Liver (tissue), 9 donors: ENCODE measurements around the gene IBA57. TPM values are rescaled to one million over a fixed set of nuclear protein-coding genes. Genes with fewer than 3 reads are reported as not detected.
A peak's percentile ranks its signal among the peaks of the same experiment; 100 is the strongest.

Source experiments
- DNase-seq: peaks from one replicate; pipeline ENCODE4 v3.0.0-alpha.2; 2017; ENCODE audit warnings: low spot score
- H3K27ac ChIP-seq, 2 donors: one replicate each; pipeline ENCODE4 v1.7.0; 2013; ENCODE audit warnings: inconsistent platforms in 2 of 2, low read length in 2 of 2, control low read depth in 1 of 2, low read depth in 1 of 2, mild to moderate bottlenecking in 1 of 2
- H3K27me3 ChIP-seq, 4 donors: one replicate each; pipeline versions ENCODE4 v1.6.1 to v1.7.0; 2013; ENCODE audit warnings: low read length in 3 of 4, inconsistent platforms in 1 of 4, mild to moderate bottlenecking in 1 of 4, moderate library complexity in 1 of 4; ENCODE audit not compliant: control insufficient read depth in 4 of 4, insufficient read depth in 4 of 4
- H3K36me3 ChIP-seq, 4 donors: one replicate each; pipeline versions ENCODE4 v1.6.1 to v1.7.0; 2013; ENCODE audit warnings: low read length in 3 of 4, mild to moderate bottlenecking in 3 of 4, low read depth in 1 of 4, moderate library complexity in 1 of 4; ENCODE audit not compliant: control insufficient read depth in 4 of 4, insufficient read depth in 3 of 4
- H3K4me1 ChIP-seq, 4 donors: one replicate each; pipeline versions ENCODE4 v1.6.1 to v1.7.0; 2013; ENCODE audit warnings: low read length in 3 of 4, mild to moderate bottlenecking in 3 of 4, moderate library complexity in 1 of 4; ENCODE audit not compliant: control insufficient read depth in 4 of 4, insufficient read depth in 4 of 4
- H3K4me3 ChIP-seq, 3 donors: one replicate each; pipeline versions ENCODE4 v1.6.1 to v1.7.0; 2013; ENCODE audit warnings: low read length in 3 of 3, control low read depth in 1 of 3, low read depth in 1 of 3, mild to moderate bottlenecking in 1 of 3
- H3K9ac ChIP-seq, 2 donors: one replicate each; pipeline ENCODE4 v1.7.0; 2013; ENCODE audit warnings: low read length in 2 of 2, mild to moderate bottlenecking in 2 of 2, moderate library complexity in 2 of 2, control low read depth in 1 of 2, low read depth in 1 of 2
- H3K9me3 ChIP-seq, 4 donors: one replicate each; pipeline versions ENCODE4 v1.6.1 to v1.7.0; 2013; ENCODE audit warnings: low read length in 3 of 4; ENCODE audit not compliant: control insufficient read depth in 4 of 4
- EGR1 ChIP-seq, 2 donors: IDR thresholded peaks; 2 replicates each; pipeline ENCODE4 v1.6.1; 2016 to 2018; ENCODE audit warnings: antibody characterized with exemption in 2 of 2, low read depth in 2 of 2
- FOXA1 ChIP-seq: IDR thresholded peaks from 2 replicates; pipeline ENCODE4 v1.6.1; 2016; ENCODE audit warnings: antibody characterized with exemption
- FOXA2 ChIP-seq: IDR thresholded peaks from 2 replicates; pipeline ENCODE4 v1.6.1; 2016; ENCODE audit warnings: antibody characterized with exemption
- GABPA ChIP-seq, 2 donors: IDR thresholded peaks in 1 of 2; conservative IDR thresholded peaks in 1 of 2; 2 replicates each; pipeline ENCODE4 v1.6.1; 2016; ENCODE audit warnings: antibody characterized with exemption in 2 of 2, mild to moderate bottlenecking in 1 of 2, moderate library complexity in 1 of 2
- HNF4A ChIP-seq, 2 donors: conservative IDR thresholded peaks; 2 replicates each; pipeline ENCODE4 v1.6.1; 2016; ENCODE audit warnings: antibody characterized with exemption in 2 of 2, mild to moderate bottlenecking in 2 of 2
- HNF4G ChIP-seq: IDR thresholded peaks from 2 replicates; pipeline ENCODE4 v1.6.1; 2016; ENCODE audit warnings: antibody characterized with exemption
- JUND ChIP-seq, 2 donors: IDR thresholded peaks; 2 replicates each; pipeline ENCODE4 v1.6.1; 2016; ENCODE audit warnings: antibody characterized with exemption in 2 of 2
- NR2F2 ChIP-seq: IDR thresholded peaks from 2 replicates; pipeline ENCODE4 v1.6.1; 2016; ENCODE audit warnings: antibody characterized with exemption
- RAD21 ChIP-seq, 2 donors: IDR thresholded peaks; 2 replicates each; pipeline ENCODE4 v1.6.1; 2016; ENCODE audit warnings: antibody characterized with exemption in 2 of 2, mild to moderate bottlenecking in 2 of 2
- RXRA ChIP-seq, 2 donors: IDR thresholded peaks; 2 replicates each; pipeline ENCODE4 v1.6.1; 2017 to 2018; ENCODE audit warnings: antibody characterized with exemption in 2 of 2, mild to moderate bottlenecking in 1 of 2
- SP1 ChIP-seq: IDR thresholded peaks from 2 replicates; pipeline ENCODE4 v1.6.1; 2018; ENCODE audit warnings: antibody characterized with exemption, mild to moderate bottlenecking
- TAF1 ChIP-seq: conservative IDR thresholded peaks from 2 replicates; pipeline ENCODE4 v1.6.1; 2016; ENCODE audit warnings: antibody characterized with exemption, mild to moderate bottlenecking
- YY1 ChIP-seq: IDR thresholded peaks from 2 replicates; pipeline ENCODE4 v1.6.1; 2016; ENCODE audit warnings: antibody characterized with exemption, mild to moderate bottlenecking
- WGBS: extraction: QIAGEN DNeasy Blood & Tissue Kit; methylation state at CpG from one replicate; pipeline ENCODE4 v1.1.7; 2013; 5-methylcytosine and 5-hydroxymethylcytosine counted together
- polyA plus RNA-seq, 2 donors: library from polyadenylated mRNA; stranded (reverse) in 1 of 2; unstranded in 1 of 2; fragments of 200-250 nt in 1 of 2; fragments of >200 nt in 1 of 2; fragmentation: Nextera tagmentation in 1 of 2; extraction: Ambion mirVana in 1 of 2; gene quantifications; one replicate each; pipeline versions ENCODE4 v1.2.1 to v1.2.3, GENCODE V29; 2013 to 2015
- total RNA-seq, 2 donors: library from RNA; depleted of rRNA; stranded (reverse); fragments of >200 nt; gene quantifications; one replicate each; pipeline ENCODE4 v1.2.3, GENCODE V29; 2014
- TF ChIP-seq, protein P1 (sequence below): IDR thresholded peaks from 2 replicates; pipeline ENCODE4 v1.6.1; 2016; ENCODE audit warnings: antibody characterized with exemption, mild to moderate bottlenecking
- TF ChIP-seq, protein P2 (sequence below): IDR thresholded peaks from 2 replicates; pipeline ENCODE4 v1.6.1; 2016; ENCODE audit warnings: antibody characterized with exemption
- TF ChIP-seq, protein P3 (sequence below): fragments of 150-350 bp; IDR thresholded peaks from 2 replicates; pipeline ENCODE4 v1.5.1; 2017; ENCODE audit warnings: improper control_type of control experiment, low read depth, low read length; ENCODE audit not compliant: missing input control
- TF ChIP-seq, protein P4 (sequence below): IDR thresholded peaks from 2 replicates; pipeline ENCODE4 v1.6.1; 2016; ENCODE audit warnings: antibody characterized with exemption
- TF ChIP-seq, protein P5 (sequence below): IDR thresholded peaks from 2 replicates; pipeline ENCODE4 v1.6.1; 2016; ENCODE audit warnings: antibody characterized with exemption
- donor health status: healthy.
- donor health status: healthy.
- donor health status: healthy.
- donor health status: healthy.
- donor health status: healthy.

IBA57 gene
- total and polyA plus RNA-seq, 4 donors: 1.6 to 12.0 (median 8.4) TPM

DNA sequence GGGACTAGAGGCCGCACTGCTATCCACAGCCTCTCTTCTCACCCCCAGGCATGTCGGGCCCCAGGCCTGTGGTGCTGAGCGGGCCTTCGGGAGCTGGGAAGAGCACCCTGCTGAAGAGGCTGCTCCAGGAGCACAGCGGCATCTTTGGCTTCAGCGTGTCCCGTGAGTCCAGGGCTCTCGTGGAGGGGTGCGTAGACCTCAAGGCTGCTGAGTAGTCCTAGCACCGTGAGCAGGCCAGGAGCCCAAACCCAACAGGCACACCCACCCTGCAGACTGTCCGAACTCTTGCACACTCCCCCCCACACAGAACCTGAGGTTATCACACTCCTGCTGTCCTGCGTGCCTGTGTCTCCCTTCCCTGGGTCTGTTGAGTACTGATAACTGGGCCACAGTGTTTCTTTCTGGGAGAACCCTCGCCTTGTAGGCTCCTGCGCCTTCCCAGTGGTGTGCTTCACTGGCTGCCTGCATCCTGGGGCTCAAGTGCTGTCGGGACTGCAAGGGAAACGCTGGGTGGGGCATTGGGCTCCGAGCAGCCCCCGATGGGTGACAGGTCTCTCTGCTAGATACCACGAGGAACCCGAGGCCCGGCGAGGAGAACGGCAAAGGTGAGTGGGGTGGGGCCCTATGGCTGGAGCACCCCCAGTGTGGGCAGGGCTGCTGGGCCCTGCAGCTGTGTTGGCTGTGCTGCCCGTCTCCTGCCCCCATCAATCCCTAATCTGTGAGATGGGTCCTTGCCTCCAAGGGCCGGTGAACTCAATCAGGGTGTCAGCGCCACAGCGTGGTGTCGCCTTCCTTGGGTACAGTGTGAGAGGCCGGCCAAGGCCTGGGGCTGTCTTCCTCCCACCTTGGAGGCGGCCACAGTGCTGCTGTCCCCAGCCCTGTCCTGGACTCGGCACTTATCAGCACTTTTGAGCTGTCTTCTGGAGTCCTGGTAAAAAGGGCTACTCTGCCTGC is 19.9 kb upstream of the IBA57 start:
- Histone ChIP-seq H3K9me3 (no peaks in the 10 kb centered on the region), H3K4me1 (peaks cover 17 to 28% (median 22%) of the 10 kb centered on the region in 4 donors), H3K9ac (no peak overlapping the region), H3K27ac (no peak overlapping the region), H3K36me3 (peaks cover 0 to 24% (median 10%) of the 10 kb centered on the region in 4 donors), H3K27me3 (no peaks in the 10 kb centered on the region), H3K4me3 (no peak overlapping the region)
- DNase-seq: peak; percentile 75
- 92% methylated on average over 31 of the region's 31 CpGs for WGBS
- TF ChIP-seq HNF4G: no peak
- no peak for TF ChIP-seq HNF4A (conservative IDR thresholded peaks at IDR 0.05)
- TF ChIP-seq, protein P1, sequence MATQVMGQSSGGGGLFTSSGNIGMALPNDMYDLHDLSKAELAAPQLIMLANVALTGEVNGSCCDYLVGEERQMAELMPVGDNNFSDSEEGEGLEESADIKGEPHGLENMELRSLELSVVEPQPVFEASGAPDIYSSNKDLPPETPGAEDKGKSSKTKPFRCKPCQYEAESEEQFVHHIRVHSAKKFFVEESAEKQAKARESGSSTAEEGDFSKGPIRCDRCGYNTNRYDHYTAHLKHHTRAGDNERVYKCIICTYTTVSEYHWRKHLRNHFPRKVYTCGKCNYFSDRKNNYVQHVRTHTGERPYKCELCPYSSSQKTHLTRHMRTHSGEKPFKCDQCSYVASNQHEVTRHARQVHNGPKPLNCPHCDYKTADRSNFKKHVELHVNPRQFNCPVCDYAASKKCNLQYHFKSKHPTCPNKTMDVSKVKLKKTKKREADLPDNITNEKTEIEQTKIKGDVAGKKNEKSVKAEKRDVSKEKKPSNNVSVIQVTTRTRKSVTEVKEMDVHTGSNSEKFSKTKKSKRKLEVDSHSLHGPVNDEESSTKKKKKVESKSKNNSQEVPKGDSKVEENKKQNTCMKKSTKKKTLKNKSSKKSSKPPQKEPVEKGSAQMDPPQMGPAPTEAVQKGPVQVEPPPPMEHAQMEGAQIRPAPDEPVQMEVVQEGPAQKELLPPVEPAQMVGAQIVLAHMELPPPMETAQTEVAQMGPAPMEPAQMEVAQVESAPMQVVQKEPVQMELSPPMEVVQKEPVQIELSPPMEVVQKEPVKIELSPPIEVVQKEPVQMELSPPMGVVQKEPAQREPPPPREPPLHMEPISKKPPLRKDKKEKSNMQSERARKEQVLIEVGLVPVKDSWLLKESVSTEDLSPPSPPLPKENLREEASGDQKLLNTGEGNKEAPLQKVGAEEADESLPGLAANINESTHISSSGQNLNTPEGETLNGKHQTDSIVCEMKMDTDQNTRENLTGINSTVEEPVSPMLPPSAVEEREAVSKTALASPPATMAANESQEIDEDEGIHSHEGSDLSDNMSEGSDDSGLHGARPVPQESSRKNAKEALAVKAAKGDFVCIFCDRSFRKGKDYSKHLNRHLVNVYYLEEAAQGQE: no peak
- TF ChIP-seq, protein P2, sequence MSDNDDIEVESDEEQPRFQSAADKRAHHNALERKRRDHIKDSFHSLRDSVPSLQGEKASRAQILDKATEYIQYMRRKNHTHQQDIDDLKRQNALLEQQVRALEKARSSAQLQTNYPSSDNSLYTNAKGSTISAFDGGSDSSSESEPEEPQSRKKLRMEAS: no peak
- TF ChIP-seq RAD21 (IDR thresholded peaks at IDR 0.05): no peak
- no peak for TF ChIP-seq EGR1 (IDR thresholded peaks at IDR 0.05; ENCODE audit: low read depth in 2 of 2)
- TF ChIP-seq FOXA2: no peak
- TF ChIP-seq GABPA (IDR thresholded peaks at IDR 0.05 in 1 of 2, conservative IDR thresholded peaks at IDR 0.05 in 1 of 2): no peak
- TF ChIP-seq RXRA (IDR thresholded peaks at IDR 0.05): no peak
- TF ChIP-seq, protein P3, sequence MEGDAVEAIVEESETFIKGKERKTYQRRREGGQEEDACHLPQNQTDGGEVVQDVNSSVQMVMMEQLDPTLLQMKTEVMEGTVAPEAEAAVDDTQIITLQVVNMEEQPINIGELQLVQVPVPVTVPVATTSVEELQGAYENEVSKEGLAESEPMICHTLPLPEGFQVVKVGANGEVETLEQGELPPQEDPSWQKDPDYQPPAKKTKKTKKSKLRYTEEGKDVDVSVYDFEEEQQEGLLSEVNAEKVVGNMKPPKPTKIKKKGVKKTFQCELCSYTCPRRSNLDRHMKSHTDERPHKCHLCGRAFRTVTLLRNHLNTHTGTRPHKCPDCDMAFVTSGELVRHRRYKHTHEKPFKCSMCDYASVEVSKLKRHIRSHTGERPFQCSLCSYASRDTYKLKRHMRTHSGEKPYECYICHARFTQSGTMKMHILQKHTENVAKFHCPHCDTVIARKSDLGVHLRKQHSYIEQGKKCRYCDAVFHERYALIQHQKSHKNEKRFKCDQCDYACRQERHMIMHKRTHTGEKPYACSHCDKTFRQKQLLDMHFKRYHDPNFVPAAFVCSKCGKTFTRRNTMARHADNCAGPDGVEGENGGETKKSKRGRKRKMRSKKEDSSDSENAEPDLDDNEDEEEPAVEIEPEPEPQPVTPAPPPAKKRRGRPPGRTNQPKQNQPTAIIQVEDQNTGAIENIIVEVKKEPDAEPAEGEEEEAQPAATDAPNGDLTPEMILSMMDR: no peak
- no peak for TF ChIP-seq JUND (IDR thresholded peaks at IDR 0.05)
- TF ChIP-seq NR2F2: no peak
- TF ChIP-seq, protein P4, sequence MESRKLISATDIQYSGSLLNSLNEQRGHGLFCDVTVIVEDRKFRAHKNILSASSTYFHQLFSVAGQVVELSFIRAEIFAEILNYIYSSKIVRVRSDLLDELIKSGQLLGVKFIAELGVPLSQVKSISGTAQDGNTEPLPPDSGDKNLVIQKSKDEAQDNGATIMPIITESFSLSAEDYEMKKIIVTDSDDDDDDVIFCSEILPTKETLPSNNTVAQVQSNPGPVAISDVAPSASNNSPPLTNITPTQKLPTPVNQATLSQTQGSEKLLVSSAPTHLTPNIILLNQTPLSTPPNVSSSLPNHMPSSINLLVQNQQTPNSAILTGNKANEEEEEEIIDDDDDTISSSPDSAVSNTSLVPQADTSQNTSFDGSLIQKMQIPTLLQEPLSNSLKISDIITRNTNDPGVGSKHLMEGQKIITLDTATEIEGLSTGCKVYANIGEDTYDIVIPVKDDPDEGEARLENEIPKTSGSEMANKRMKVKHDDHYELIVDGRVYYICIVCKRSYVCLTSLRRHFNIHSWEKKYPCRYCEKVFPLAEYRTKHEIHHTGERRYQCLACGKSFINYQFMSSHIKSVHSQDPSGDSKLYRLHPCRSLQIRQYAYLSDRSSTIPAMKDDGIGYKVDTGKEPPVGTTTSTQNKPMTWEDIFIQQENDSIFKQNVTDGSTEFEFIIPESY: no peak
- TF ChIP-seq SP1: no peak
- TF ChIP-seq, protein P5, sequence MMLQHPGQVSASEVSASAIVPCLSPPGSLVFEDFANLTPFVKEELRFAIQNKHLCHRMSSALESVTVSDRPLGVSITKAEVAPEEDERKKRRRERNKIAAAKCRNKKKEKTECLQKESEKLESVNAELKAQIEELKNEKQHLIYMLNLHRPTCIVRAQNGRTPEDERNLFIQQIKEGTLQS: no peak
- no peak for TF ChIP-seq TAF1
- no peak for TF ChIP-seq YY1
- no peak for TF ChIP-seq FOXA1
